Transverse colon (tissue), 3 donors: ENCODE measurements around the gene PLXNA3.

Experiments used
- CTCF ChIP-seq, 5 experiments: fragments of 200-600 bp in 3 of 5; fragments of 450-650 bp in 2 of 5; sonication (generic) in 3 of 5; IDR thresholded peaks; 1 replicate in 2 of 5; 2 replicates in 3 of 5; pipeline ENCODE4 v1.5.1; 2016 to 2017; ENCODE audit warnings: antibody characterized with exemption in 5 of 5, inconsistent platforms in 3 of 5, mild to moderate bottlenecking in 2 of 5, moderate library complexity in 1 of 5
- EP300 ChIP-seq: sonication (generic); formaldehyde crosslinking; IDR thresholded peaks from one replicate; pipeline ENCODE4 v1.6.1; 2017; ENCODE audit warnings: antibody characterized with exemption, low read depth

DNA sequence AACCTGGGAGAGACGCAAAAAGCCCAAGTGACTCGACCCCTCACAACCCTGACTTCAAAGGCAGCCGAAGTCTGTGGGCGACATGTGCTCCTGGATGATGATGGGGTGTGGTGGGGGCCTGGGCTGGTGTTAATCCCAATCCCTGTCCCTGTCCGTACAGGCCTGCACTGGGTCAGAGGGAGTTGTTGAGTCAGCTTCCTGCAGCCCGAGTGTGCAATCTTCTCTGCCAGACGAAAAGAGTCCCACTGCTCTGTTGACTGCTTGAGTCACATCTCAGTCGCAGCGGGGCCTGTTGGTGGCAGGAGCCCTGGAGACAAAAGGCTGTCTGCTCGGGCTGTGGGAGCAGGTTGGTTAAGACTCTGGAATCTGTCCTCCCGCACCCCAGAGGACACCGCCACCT is 47.7 kb downstream of the PLXNA3 start:
- TF ChIP-seq EP300 (no peak), CTCF (IDR thresholded peaks at IDR 0.05) (no peak)
